Measurements from ENCODE around the gene WDR33.
"Not testable (repeated sequence)": the region's sequence is repeated elsewhere in the genome, so short reads cannot be mapped to it uniquely, and the experiment has no call there.

Gene WDR33

DNA sequence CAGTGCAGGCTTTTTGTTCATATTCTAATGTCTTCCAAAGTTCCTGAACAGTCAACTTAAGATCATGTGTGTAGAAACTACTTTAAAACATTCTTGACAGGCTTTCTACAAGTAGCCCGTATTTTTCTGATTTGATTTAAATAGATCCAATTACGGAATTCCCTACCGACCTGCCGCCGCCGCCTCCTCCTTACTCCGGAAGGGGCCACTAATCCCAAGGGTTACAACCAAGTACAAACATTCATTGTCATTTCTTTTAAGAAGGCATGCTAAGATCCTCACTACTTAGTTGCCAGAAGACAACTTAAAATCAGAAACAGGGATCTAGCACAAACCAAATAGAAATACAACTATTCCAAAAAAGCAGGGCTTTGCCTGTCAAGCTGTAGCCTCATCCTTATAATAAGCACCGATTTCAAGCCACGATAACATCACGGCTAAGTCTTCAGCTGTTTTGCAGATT lies 784 bp downstream of the WDR33 start:
- peak; percentile 14 for ATAC-seq
- TF ChIP-seq GLIS3 (CRISPR knock-in tag; IDR thresholded peaks at IDR 0.05) (no peak), OSR1 (CRISPR knock-in tag; IDR thresholded peaks at IDR 0.05) (no peak), ESRRG (CRISPR knock-in tag; IDR thresholded peaks at IDR 0.05) (no peak), TOX (CRISPR knock-in tag; IDR thresholded peaks at IDR 0.05; ENCODE audit: borderline replicate concordance) (no peak), ARNTL (CRISPR knock-in tag; IDR thresholded peaks at IDR 0.05; ENCODE audit: borderline replicate concordance, low read depth) (no peak), SNAI2 (CRISPR knock-in tag; IDR thresholded peaks at IDR 0.05) (no peak), ISL1 (CRISPR knock-in tag; IDR thresholded peaks at IDR 0.05) (no peak), TCF4 (CRISPR knock-in tag; IDR thresholded peaks at IDR 0.05; ENCODE audit: borderline replicate concordance) (no peak), BACH2 (CRISPR knock-in tag; IDR thresholded peaks at IDR 0.05; ENCODE audit: borderline replicate concordance) (no peak), ZNF70 (CRISPR knock-in tag; IDR thresholded peaks at IDR 0.05) (no peak), ZNF565 (CRISPR knock-in tag; conservative IDR thresholded peaks at IDR 0.05; ENCODE audit: low read depth) (no peak), PPARA (CRISPR knock-in tag; IDR thresholded peaks at IDR 0.05; ENCODE audit: borderline replicate concordance) (no peak), ZNF8 (CRISPR knock-in tag; IDR thresholded peaks at IDR 0.05) (no peak), ZFP3 (CRISPR knock-in tag; IDR thresholded peaks at IDR 0.05) (no peak), ZC3H10 (CRISPR knock-in tag; IDR thresholded peaks at IDR 0.05) (no peak), CSDC2 (CRISPR knock-in tag; IDR thresholded peaks at IDR 0.05) (no peak)
- TF ChIP-seq, protein P1, sequence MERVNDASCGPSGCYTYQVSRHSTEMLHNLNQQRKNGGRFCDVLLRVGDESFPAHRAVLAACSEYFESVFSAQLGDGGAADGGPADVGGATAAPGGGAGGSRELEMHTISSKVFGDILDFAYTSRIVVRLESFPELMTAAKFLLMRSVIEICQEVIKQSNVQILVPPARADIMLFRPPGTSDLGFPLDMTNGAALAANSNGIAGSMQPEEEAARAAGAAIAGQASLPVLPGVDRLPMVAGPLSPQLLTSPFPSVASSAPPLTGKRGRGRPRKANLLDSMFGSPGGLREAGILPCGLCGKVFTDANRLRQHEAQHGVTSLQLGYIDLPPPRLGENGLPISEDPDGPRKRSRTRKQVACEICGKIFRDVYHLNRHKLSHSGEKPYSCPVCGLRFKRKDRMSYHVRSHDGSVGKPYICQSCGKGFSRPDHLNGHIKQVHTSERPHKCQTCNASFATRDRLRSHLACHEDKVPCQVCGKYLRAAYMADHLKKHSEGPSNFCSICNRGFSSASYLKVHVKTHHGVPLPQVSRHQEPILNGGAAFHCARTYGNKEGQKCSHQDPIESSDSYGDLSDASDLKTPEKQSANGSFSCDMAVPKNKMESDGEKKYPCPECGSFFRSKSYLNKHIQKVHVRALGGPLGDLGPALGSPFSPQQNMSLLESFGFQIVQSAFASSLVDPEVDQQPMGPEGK (CRISPR knock-in tag; IDR thresholded peaks at IDR 0.05; ENCODE audit: borderline replicate concordance): no peak
- TF ChIP-seq, protein P2, sequence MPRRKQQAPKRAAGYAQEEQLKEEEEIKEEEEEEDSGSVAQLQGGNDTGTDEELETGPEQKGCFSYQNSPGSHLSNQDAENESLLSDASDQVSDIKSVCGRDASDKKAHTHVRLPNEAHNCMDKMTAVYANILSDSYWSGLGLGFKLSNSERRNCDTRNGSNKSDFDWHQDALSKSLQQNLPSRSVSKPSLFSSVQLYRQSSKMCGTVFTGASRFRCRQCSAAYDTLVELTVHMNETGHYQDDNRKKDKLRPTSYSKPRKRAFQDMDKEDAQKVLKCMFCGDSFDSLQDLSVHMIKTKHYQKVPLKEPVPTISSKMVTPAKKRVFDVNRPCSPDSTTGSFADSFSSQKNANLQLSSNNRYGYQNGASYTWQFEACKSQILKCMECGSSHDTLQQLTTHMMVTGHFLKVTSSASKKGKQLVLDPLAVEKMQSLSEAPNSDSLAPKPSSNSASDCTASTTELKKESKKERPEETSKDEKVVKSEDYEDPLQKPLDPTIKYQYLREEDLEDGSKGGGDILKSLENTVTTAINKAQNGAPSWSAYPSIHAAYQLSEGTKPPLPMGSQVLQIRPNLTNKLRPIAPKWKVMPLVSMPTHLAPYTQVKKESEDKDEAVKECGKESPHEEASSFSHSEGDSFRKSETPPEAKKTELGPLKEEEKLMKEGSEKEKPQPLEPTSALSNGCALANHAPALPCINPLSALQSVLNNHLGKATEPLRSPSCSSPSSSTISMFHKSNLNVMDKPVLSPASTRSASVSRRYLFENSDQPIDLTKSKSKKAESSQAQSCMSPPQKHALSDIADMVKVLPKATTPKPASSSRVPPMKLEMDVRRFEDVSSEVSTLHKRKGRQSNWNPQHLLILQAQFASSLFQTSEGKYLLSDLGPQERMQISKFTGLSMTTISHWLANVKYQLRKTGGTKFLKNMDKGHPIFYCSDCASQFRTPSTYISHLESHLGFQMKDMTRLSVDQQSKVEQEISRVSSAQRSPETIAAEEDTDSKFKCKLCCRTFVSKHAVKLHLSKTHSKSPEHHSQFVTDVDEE (CRISPR knock-in tag; IDR thresholded peaks at IDR 0.05): no peak
- TF ChIP-seq, protein P3, sequence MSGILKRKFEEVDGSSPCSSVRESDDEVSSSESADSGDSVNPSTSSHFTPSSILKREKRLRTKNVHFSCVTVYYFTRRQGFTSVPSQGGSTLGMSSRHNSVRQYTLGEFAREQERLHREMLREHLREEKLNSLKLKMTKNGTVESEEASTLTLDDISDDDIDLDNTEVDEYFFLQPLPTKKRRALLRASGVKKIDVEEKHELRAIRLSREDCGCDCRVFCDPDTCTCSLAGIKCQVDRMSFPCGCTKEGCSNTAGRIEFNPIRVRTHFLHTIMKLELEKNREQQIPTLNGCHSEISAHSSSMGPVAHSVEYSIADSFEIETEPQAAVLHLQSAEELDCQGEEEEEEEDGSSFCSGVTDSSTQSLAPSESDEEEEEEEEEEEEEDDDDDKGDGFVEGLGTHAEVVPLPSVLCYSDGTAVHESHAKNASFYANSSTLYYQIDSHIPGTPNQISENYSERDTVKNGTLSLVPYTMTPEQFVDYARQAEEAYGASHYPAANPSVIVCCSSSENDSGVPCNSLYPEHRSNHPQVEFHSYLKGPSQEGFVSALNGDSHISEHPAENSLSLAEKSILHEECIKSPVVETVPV (CRISPR knock-in tag; IDR thresholded peaks at IDR 0.05): no peak

DNA sequence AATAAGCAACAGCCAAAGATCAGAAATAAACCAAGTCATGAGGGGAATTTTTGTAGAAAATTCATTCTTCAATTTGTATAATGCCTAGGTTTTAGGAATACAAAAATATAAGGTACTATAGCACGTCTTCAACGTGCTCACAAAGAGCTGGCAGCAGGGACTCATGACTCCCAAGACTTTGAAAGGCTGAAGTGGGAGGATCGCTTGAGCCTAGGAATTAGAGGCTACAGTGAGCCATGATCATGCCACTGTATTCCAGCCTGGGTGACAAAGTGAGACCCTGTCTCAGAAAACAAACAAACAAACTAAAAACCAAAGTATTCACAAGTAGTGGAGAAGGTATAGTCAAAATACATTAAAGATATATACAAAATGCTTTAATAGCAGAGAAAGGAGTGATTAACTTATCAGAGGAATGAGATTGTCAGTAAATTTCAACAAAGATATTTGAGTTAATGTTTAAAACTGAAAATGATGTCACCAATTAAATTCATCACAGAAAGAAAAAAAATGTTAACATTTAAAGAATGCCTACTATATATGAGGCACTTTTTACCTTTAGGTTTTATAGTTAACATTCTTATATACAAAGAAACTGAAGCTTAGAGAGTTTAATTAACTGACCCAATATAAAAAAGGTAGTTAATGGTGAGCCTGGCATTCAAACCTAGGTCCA lies 3.2 kb downstream of the WDR33 start:
- no peak for ATAC-seq
- TF ChIP-seq ZNF70 (CRISPR knock-in tag; IDR thresholded peaks at IDR 0.05): no peak
- TF ChIP-seq CSDC2 (CRISPR knock-in tag; IDR thresholded peaks at IDR 0.05): no peak
- TF ChIP-seq ZNF8 (CRISPR knock-in tag; IDR thresholded peaks at IDR 0.05): no peak
- TF ChIP-seq OSR1 (CRISPR knock-in tag; IDR thresholded peaks at IDR 0.05): no peak
- no peak for TF ChIP-seq ESRRG (CRISPR knock-in tag; IDR thresholded peaks at IDR 0.05)
- TF ChIP-seq ZC3H10 (CRISPR knock-in tag; IDR thresholded peaks at IDR 0.05): no peak

DNA sequence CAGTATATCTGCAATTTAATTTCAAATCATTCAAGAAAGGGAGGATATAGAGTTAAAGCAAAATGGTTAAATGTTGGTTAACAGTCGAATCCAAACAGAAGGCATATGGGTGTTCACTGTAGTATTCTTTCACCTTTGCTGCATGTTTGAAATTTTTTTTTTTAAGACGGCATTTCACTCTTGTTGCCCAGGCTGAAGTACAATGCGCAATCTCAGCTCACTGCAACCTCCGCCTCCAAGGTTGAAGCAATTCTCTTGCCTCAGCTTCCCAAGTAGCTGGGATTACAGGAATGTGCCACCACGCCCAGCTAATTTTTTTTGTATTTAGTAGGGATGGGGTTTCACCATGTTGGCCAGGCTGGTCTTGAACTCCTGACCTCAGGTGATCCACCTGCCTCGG lies 4.1 kb downstream of the WDR33 start:
- not testable (repeated sequence) for ATAC-seq

DNA sequence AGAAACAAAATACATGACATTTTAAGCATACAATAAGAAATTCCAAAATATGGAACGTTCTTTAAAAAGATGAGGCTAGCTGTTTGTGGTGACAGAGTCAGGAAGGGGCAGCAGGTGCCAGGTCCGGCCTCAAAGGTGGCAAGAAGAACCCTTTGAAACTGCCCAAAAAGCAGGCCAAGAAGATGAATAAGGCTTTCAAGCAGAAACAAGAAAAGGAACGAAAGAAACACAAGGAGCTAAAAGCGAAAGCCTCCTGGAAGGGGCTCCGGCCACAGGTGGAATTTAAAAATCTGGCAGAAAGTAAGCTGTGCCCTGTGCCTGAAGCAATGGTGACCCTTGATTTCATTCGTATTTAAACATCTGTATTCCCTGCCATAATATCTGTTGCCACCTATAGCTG lies 5.5 kb downstream of the WDR33 start:
- ATAC-seq: no peak
- TF ChIP-seq, protein P3 (CRISPR knock-in tag; IDR thresholded peaks at IDR 0.05): no peak
- TF ChIP-seq SNAI2 (CRISPR knock-in tag; IDR thresholded peaks at IDR 0.05): no peak
- TF ChIP-seq RARB (CRISPR knock-in tag; IDR thresholded peaks at IDR 0.05): no peak
- no peak for TF ChIP-seq BACH2 (CRISPR knock-in tag; IDR thresholded peaks at IDR 0.05; ENCODE audit: borderline replicate concordance)
- TF ChIP-seq ZNF8 (CRISPR knock-in tag; IDR thresholded peaks at IDR 0.05): no peak
- TF ChIP-seq, protein P2 (CRISPR knock-in tag; IDR thresholded peaks at IDR 0.05): no peak
- TF ChIP-seq, protein P4, sequence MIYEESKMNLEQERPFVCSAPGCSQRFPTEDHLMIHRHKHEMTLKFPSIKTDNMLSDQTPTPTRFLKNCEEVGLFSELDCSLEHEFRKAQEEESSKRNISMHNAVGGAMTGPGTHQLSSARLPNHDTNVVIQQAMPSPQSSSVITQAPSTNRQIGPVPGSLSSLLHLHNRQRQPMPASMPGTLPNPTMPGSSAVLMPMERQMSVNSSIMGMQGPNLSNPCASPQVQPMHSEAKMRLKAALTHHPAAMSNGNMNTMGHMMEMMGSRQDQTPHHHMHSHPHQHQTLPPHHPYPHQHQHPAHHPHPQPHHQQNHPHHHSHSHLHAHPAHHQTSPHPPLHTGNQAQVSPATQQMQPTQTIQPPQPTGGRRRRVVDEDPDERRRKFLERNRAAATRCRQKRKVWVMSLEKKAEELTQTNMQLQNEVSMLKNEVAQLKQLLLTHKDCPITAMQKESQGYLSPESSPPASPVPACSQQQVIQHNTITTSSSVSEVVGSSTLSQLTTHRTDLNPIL (CRISPR knock-in tag; IDR thresholded peaks at IDR 0.05; ENCODE audit: low read depth): no peak
- TF ChIP-seq, protein P1 (CRISPR knock-in tag; IDR thresholded peaks at IDR 0.05; ENCODE audit: borderline replicate concordance): no peak
- TF ChIP-seq GLIS3 (CRISPR knock-in tag; IDR thresholded peaks at IDR 0.05): no peak
- no peak for TF ChIP-seq ARNTL (CRISPR knock-in tag; IDR thresholded peaks at IDR 0.05; ENCODE audit: borderline replicate concordance, low read depth)
- no peak for TF ChIP-seq OSR1 (CRISPR knock-in tag; IDR thresholded peaks at IDR 0.05)

Measured in SK-N-SH treated with all-trans-retinoic acid at 6 μM for 48 hours (cell line).